ENCODE results near the gene KAT2A.
A peak's percentile ranks its signal among the peaks of the same experiment; 100 is the strongest.
"Not testable (repeated sequence)": the region's sequence is repeated elsewhere in the genome, so short reads cannot be mapped to it uniquely, and the experiment has no call there.

KAT2A gene

GRCh38 chr17:42120770-42121769, at the start of gene KAT2A:
Gene KAT2A (minus strand): TSS chr17:42121367. CDS start chr17:42121304, 63 bp downstream.
- peak; percentile 69 for DNase-seq (ENCODE audit: low read depth)

GRCh38 chr17:42169351-42169750, 48.2 kb upstream of the KAT2A start:
- no peak for DNase-seq (ENCODE audit: low read depth)

GRCh38 chr17:42167807-42168206, 46.6 kb upstream of the KAT2A start:
- no peak for DNase-seq (ENCODE audit: low read depth)

- no peak for DNase-seq (ENCODE audit: low read depth)
These were observed 45.1 kb upstream of the KAT2A start for GRCh38 chr17:42166196-42166763.

GRCh38 chr17:42165751-42166150, 44.6 kb upstream of the KAT2A start:
- DNase-seq (ENCODE audit: low read depth) = no peak

- no peak for DNase-seq (ENCODE audit: low read depth)
These were observed 42.7 kb upstream of the KAT2A start for GRCh38 chr17:42163696-42164407.

GRCh38 chr17:42163113-42163512, 41.9 kb upstream of the KAT2A start:
- DNase-seq (ENCODE audit: low read depth) = no peak

- DNase-seq (ENCODE audit: low read depth) = no peak
These were observed 39.4 kb upstream of the KAT2A start for GRCh38 chr17:42160531-42160910.

GRCh38 chr17:42159796-42160530, 38.8 kb upstream of the KAT2A start:
- no peak for DNase-seq (ENCODE audit: low read depth)

GRCh38 chr17:42155614-42156045, 34.5 kb upstream of the KAT2A start:
- DNase-seq (ENCODE audit: low read depth) = no peak

- DNase-seq (ENCODE audit: low read depth) = no peak
These were observed 33.0 kb upstream of the KAT2A start for GRCh38 chr17:42153919-42154742.

GRCh38 chr17:42146911-42147607, 25.9 kb upstream of the KAT2A start:
- DNase-seq (ENCODE audit: low read depth) = no peak

- DNase-seq (ENCODE audit: low read depth) = not testable (repeated sequence)
These were observed 22.0 kb upstream of the KAT2A start for GRCh38 chr17:42143138-42143537.

GRCh38 chr17:42142371-42142896, 21.3 kb upstream of the KAT2A start:
- DNase-seq (ENCODE audit: low read depth) = no peak

GRCh38 chr17:42141382-42141781, 20.2 kb upstream of the KAT2A start:
- DNase-seq (ENCODE audit: low read depth) = no peak

GRCh38 chr17:42140690-42141089, 19.5 kb upstream of the KAT2A start:
- not testable (repeated sequence) for DNase-seq (ENCODE audit: low read depth)

- no peak for DNase-seq (ENCODE audit: low read depth)
These were observed 17.8 kb upstream of the KAT2A start for GRCh38 chr17:42138749-42139492.

- no peak for DNase-seq (ENCODE audit: low read depth)
These were observed 15.5 kb upstream of the KAT2A start for GRCh38 chr17:42136654-42137051.

Measured in activated T-helper 9 cell treated with anti-CD3 and anti-CD28 coated beads, Interleukin-2, amount 50 U/mL, for 16 hours (primary cell).